Stomach smooth muscle (tissue), 2 donors: ENCODE data around the gene MXRA5.
"Not testable (repeated sequence)": the region's sequence is repeated elsewhere in the genome, so short reads cannot be mapped to it uniquely, and the experiment has no call there.

Experiments used
- H3K27ac ChIP-seq: one replicate; pipeline ENCODE4 v1.7.0; 2013; ENCODE audit warnings: mild to moderate bottlenecking, low read length, inconsistent platforms
- H3K27me3 ChIP-seq, 2 donors: one replicate each; pipeline ENCODE4 v1.7.0; 2013; ENCODE audit warnings: low read length in 2 of 2; ENCODE audit not compliant: insufficient read depth in 2 of 2, control insufficient read depth in 1 of 2
- H3K36me3 ChIP-seq, 2 donors: one replicate each; pipeline ENCODE4 v1.7.0; 2013; ENCODE audit warnings: low read length in 2 of 2; ENCODE audit not compliant: control insufficient read depth in 2 of 2, insufficient read depth in 2 of 2
- H3K4me1 ChIP-seq: one replicate; pipeline ENCODE4 v1.7.0; 2013; ENCODE audit warnings: low read length; ENCODE audit not compliant: control insufficient read depth, insufficient read depth
- H3K4me3 ChIP-seq, 2 donors: one replicate each; pipeline ENCODE4 v1.7.0; 2013; ENCODE audit warnings: low read length in 2 of 2
- H3K9ac ChIP-seq, 2 donors: one replicate each; pipeline ENCODE4 v1.7.0; 2013; ENCODE audit warnings: low read length in 2 of 2, mild to moderate bottlenecking in 1 of 2
- H3K9me3 ChIP-seq, 2 donors: one replicate each; pipeline ENCODE4 v1.7.0; 2013; ENCODE audit warnings: low read length in 2 of 2; ENCODE audit not compliant: control insufficient read depth in 2 of 2
- donor health status: healthy.
- donor health status: Pancreatic carcinoma.

The MXRA5 gene

DNA sequence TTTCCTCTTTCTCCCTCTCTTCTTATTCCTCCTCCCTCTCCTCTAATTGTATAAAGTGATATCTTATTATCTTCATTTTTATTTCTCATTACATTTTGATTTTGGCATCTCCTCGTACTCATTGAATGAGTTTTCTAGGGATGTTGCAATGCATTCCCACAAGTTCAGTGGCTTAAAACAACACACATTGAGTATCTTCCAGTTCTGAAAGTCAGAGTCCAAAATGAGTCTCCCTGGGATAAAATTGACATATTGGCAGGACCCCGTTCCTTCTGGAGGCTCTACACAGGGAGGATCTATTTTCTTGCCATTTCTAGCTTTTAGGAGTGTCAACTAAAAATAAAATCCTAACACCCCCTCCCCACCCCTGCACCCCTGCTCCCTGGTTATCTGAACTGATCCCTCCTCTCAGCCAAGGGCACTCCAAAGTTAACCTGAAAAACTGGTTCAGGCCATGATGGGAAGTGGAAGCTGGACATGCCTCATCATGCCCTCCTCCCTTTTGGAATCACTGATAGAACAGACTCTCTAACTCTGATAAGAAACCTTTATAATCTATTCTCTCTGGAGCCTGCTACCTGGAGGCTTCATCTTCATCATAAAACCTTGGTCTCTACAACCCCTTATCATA lies 29.5 kb upstream of the MXRA5 start:
- H3K9me3 ChIP-seq, H3K4me3 ChIP-seq, H3K4me1 ChIP-seq, H3K27me3 ChIP-seq, H3K9ac ChIP-seq, H3K36me3 ChIP-seq, H3K27ac ChIP-seq: not testable (repeated sequence)

DNA sequence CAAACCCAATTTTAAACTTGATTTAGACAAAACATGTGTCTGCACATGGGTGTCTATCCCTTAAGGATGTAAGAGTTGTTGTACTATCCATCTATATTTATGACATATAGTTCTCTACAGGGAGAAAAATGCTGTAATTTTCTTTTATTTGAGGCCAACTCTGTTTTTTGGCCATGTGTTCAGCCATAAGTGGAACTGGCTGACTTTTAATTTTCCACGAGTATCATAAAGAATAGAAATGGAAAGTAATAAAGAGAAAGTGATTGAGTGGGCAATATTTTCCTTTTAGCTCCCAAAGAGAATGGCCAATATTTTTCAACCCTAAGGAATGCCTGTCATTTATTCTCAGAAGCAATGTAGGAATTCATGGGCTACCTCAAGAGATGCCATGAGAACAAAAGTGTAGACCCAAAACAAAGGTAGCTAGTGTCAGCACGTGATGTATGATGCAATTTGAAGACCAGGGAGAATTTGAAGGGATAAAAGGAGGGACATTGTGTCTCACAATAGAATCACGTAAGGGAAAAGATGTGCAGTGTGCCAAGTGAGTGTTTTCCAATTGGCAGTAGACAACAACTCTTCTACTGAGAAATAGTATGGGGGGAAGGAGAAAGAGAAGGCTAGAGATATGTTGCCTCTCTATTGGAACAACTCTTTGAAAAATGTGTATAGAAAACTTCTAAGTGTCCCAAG lies 27.8 kb upstream of the MXRA5 start:
- H3K36me3 ChIP-seq = no peaks in the 10 kb centered on the region
- peaks cover 0 to 8% of the 10 kb centered on the region in 2 donors for H3K9me3 ChIP-seq
- no peak overlapping the region for H3K27ac ChIP-seq
- H3K9ac ChIP-seq = no peak overlapping the region
- no peaks in the 10 kb centered on the region for H3K4me1 ChIP-seq
- H3K4me3 ChIP-seq = no peak overlapping the region
- H3K27me3 ChIP-seq = no peaks in the 10 kb centered on the region

DNA sequence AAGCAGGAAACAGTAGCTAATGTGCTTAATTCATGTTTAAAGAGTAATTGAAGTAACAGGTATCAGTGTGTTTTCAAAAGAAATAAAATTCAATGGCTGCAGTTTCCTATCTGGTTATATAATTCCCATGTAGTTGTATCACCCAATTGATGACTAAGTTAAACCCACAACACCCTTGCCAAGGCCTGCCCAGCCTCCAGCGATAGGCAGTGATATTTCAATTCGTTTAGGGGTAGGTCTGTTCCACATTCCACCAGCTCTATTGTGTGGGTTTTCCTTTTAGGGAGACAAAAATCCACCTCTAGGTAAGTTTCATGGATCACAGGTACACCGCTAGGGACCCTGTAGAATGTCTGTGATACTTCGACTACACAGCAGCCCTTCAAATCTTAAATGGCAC lies 24.7 kb upstream of the MXRA5 start:
- no peak overlapping the region for H3K27ac ChIP-seq
- no peaks in the 10 kb centered on the region for H3K27me3 ChIP-seq
- peaks cover 0 to 4% of the 10 kb centered on the region in 2 donors for H3K9me3 ChIP-seq
- no peak overlapping the region for H3K4me3 ChIP-seq
- H3K36me3 ChIP-seq = no peaks in the 10 kb centered on the region
- H3K4me1 ChIP-seq = no peaks in the 10 kb centered on the region
- no peak overlapping the region for H3K9ac ChIP-seq

DNA sequence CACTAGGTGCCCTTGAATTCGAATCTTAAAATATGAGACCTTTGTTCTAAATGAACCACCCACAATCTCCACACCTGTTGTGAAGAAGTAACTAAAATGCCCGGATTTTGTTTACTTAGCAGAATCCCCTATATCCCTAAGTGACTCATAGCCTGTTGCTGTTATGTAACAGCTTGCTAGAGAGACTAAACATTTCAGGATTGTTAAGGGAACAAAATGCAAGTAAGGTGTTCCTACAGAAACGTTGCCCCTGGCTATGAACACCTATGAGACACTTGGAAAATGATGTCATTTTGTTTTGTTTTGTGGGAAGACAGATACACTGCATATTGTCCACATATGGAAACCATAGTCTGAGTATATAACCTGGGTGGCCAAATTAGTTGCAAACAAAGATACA lies 24.2 kb upstream of the MXRA5 start:
- Histone ChIP-seq H3K9ac (no peak overlapping the region), H3K9me3 (peaks cover 0 to 4% of the 10 kb centered on the region in 2 donors), H3K27me3 (no peaks in the 10 kb centered on the region), H3K4me1 (no peaks in the 10 kb centered on the region), H3K27ac (no peak overlapping the region), H3K4me3 (no peak overlapping the region), H3K36me3 (no peaks in the 10 kb centered on the region)

DNA sequence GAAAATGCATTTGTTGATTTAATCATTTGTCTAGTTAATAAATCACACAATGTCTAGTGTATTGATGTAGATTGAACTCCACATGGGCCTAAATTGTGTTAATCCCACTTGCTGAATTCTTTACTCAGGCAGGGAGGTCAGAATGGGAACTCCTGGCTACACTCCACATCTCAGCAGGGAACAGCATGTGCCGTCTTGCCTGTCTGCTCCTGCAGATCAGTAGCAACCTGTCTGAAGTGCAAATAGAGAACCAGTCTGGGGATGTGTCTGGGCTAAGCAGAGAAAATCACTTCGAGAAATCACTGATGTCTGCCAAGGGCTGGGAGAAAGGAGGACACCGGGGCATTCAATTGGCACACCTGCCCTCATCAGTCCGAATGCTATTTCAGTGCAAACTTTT lies 16.5 kb upstream of the MXRA5 start:
- no peaks in the 10 kb centered on the region for H3K27me3 ChIP-seq
- no peak overlapping the region for H3K27ac ChIP-seq
- H3K9me3 ChIP-seq = no peaks in the 10 kb centered on the region
- no peaks in the 10 kb centered on the region for H3K36me3 ChIP-seq
- H3K9ac ChIP-seq = no peak overlapping the region
- H3K4me3 ChIP-seq = no peak overlapping the region
- no peaks in the 10 kb centered on the region for H3K4me1 ChIP-seq

DNA sequence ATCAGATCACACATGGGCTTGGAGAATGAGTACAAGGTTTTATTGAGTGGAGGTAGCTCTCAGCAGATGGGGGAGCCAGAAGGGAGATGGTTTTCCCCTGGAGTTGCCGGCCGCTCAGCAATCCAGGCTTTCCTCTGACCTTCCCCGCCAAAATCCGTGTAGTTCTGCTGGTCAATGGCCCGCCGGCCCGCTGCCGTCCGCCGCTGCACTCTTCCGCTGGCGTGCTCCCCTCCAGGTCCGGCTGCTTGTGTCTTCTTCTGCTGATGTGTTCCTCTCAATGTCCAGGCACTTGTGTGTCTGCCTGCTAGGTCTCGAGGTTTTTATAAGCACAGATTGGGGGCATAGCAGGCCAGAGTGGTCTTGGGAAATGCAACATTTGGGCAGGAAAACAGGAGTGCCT lies 14.4 kb upstream of the MXRA5 start:
- no peak overlapping the region for H3K27ac ChIP-seq
- no peaks in the 10 kb centered on the region for H3K36me3 ChIP-seq
- no peak overlapping the region for H3K4me3 ChIP-seq
- H3K9ac ChIP-seq = no peak overlapping the region
- no peaks in the 10 kb centered on the region for H3K4me1 ChIP-seq
- no peaks in the 10 kb centered on the region for H3K9me3 ChIP-seq
- H3K27me3 ChIP-seq = no peaks in the 10 kb centered on the region

DNA sequence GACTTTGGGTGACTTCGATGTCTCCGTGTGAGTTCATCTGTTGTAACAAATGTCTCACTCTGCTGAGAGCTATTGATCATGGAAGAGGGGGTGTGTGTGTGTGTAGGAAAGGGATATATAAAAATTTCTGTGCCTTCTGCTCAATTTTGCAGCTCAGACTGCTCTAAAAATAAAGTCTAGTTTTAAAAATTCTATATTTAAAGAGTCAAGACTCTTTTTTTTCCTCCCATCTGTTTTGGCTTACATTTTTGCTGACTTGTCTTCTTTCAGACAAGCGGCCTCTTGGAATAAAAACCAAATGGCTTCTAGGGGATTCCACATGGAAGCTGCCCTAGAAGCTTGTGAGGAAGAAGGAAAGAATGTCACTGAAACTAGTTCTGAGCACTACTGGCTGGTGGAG lies 6.3 kb upstream of the MXRA5 start:
- not testable (repeated sequence) for H3K9me3 ChIP-seq, H3K9ac ChIP-seq

DNA sequence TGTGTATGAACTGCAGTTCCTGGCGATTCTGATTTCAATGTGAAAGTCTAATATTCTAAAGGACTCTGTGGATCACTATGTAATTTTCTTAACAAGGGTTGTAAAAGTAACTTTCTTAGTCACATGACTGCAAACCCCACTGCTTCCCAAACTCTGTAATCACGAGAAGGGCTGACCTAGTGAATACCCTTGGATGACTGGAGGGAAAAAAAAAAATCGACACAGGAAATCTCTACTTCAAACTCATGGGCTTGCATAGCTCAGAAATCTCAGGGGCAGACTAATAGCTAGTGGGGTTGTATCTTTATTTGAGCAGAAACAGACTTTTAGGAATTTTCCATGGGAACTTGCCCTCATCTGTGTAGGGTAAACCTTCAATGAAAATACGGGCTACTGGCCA lies 4.8 kb upstream of the MXRA5 start:
- no peak overlapping the region for H3K4me3 ChIP-seq
- no peak overlapping the region for H3K27ac ChIP-seq
- peaks cover 0 to 4% of the 10 kb centered on the region in 2 donors for H3K9me3 ChIP-seq
- no peaks in the 10 kb centered on the region for H3K27me3 ChIP-seq
- no peaks in the 10 kb centered on the region for H3K36me3 ChIP-seq
- H3K9ac ChIP-seq = no peak overlapping the region
- no peaks in the 10 kb centered on the region for H3K4me1 ChIP-seq

More for the DNA sequence above, 6.3 kb upstream of the MXRA5 start:
- not testable (repeated sequence) for H3K4me3 ChIP-seq, H3K27ac ChIP-seq, H3K4me1 ChIP-seq, H3K36me3 ChIP-seq, H3K27me3 ChIP-seq

DNA sequence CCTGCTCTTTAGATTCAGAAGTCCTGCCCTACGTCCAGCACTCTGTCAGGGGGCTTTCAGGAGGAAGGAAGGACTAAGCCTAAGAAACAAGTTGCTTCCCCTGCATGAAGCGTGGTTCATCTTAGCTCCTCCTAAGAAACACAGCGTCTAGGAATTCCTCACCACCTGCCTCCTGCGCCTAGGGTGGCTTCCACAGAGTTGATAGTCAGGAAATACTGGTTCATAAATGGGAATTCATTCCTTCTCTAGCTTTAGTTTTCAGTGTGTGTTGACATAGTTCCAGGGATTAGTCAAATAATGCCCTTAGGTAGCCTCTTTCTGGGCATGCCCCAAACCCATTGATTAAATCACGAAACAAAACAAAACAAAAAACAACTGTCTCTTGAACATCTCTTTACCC lies 1.7 kb upstream of the MXRA5 start:
- no peaks in the 10 kb centered on the region for H3K4me1 ChIP-seq
- no peak overlapping the region for H3K4me3 ChIP-seq

DNA sequence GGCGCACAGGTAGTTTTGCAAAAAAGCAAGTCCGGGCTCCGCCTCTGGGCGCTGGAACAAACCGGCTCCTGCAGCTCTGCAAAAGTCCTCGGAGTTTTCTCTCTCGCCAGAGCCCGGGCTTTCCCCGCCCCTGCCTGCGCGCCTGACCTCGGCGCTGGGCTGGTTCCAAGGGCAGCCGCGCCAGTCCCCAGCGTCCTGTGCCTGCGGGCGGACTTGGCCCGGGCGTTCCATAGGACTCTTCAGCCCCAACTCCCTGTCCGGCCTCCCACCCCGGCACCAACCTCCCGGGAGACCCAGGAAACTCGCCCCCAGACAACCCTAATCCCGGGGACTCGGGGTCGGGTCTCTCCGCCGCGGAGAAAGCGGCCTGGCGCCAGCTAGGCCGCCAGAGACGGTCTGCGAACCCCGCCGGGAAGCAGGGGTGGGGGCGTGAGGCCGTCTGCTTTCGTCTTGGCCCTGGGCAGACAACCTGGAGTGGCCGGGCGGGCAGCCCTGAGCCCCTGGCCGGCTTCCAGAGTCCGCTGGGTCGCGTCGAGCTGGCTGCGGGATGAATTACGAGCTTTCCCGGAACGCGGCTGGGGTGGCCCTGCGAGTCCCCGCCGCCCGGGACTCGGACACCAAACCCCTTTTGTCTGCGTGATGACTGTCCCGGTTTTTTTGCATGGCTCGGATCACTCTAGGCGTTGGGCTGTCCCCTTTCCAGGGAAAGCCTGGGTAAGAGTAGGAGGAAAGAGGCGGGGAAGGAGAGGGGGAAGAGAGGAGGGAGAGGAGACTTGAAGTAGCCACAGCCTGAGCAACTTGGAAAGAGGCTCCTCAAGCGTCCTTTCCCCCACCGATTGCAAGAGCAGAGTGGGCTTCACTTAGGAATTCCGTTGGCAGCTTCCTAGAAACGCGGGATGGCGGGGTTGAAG lies 916 bp downstream of the MXRA5 start:
- no peak overlapping the region for H3K27ac ChIP-seq
- H3K9me3 ChIP-seq = peaks cover 0 to 5% of the 10 kb centered on the region in 2 donors
- no peak overlapping the region for H3K9ac ChIP-seq
- H3K4me1 ChIP-seq = no peaks in the 10 kb centered on the region
- H3K27me3 ChIP-seq = peaks cover 0 to 6% of the 10 kb centered on the region in 2 donors
- H3K4me3 ChIP-seq = peak overlapping the region; percentile 35 to 55
- H3K36me3 ChIP-seq = no peaks in the 10 kb centered on the region

More for the DNA sequence above, 1.7 kb upstream of the MXRA5 start:
- peaks cover 0 to 6% of the 10 kb centered on the region in 2 donors for H3K27me3 ChIP-seq
- H3K9ac ChIP-seq = no peak overlapping the region
- H3K27ac ChIP-seq = no peak overlapping the region
- H3K36me3 ChIP-seq = no peaks in the 10 kb centered on the region
- peaks cover 0 to 4% of the 10 kb centered on the region in 2 donors for H3K9me3 ChIP-seq
